CD4-positive, alpha-beta T cell (primary cell): ENCODE data around the gene CREB3L1. TPM values are rescaled to one million over a fixed set of nuclear protein-coding genes. Genes with fewer than 3 reads are reported as not detected.

Source experiments
- ATAC-seq: fragments of 200-7000 bp; cut with Tn5 transposase; one replicate; pipeline ENCODE4 v1.10.0; 2022; ENCODE audit warnings: mild to moderate bottlenecking; ENCODE audit not compliant: poor library complexity
- CTCF ChIA-PET: fragments of 350-600 bp; sonication (Branson Sonifier 250); formaldehyde crosslinking; loops from one replicate; lab custom pipeline; 2021; ENCODE audit warnings: antibody characterized with exemption, inconsistent platforms; lab: Charles Lee
- POLR2A ChIA-PET: fragments of 350-600 bp; sonication (Branson Sonifier 250); formaldehyde crosslinking; loops from one replicate; lab custom pipeline; 2021; ENCODE audit warnings: antibody characterized with exemption, inconsistent platforms; lab: Charles Lee
- DNase-seq, 14 experiments: peaks; one replicate each; pipeline ENCODE4 v3.0.0-alpha.2; 2013 to 2020; ENCODE audit warnings: mixed read lengths in 2 of 14
- H3K27ac ChIP-seq, 2 donors: one replicate each; pipeline versions ENCODE4 v1.5.1 to v1.7.0; 2013; ENCODE audit warnings: low read length in 2 of 2, low read depth in 1 of 2, mild to moderate bottlenecking in 1 of 2
- H3K27me3 ChIP-seq, 2 experiments: 1 replicate in 1 of 2; 2 replicates in 1 of 2; pipeline versions ENCODE4 v1.6.1 to v1.7.0; 2013; ENCODE audit warnings: low read length in 2 of 2, control low read depth in 1 of 2, mild to moderate bottlenecking in 1 of 2, moderate library complexity in 1 of 2; ENCODE audit not compliant: insufficient read depth in 2 of 2, control insufficient read depth in 1 of 2
- H3K36me3 ChIP-seq: one replicate; pipeline ENCODE4 v1.6.1; 2013; ENCODE audit warnings: low read length, control low read depth; ENCODE audit not compliant: insufficient read depth
- H3K4me1 ChIP-seq: one replicate; pipeline ENCODE4 v1.6.1; 2013; ENCODE audit warnings: low read length, control low read depth; ENCODE audit not compliant: insufficient read depth
- H3K4me3 ChIP-seq: one replicate; pipeline ENCODE4 v1.5.1; 2013; ENCODE audit warnings: mild to moderate bottlenecking, low read length, moderate library complexity
- H3K9me3 ChIP-seq, 2 experiments: 1 replicate in 1 of 2; 2 replicates in 1 of 2; pipeline versions ENCODE4 v1.6.1 to v1.7.0; 2013; ENCODE audit warnings: low read length in 2 of 2, mild to moderate bottlenecking in 2 of 2, control low read depth in 1 of 2, moderate library complexity in 1 of 2; ENCODE audit not compliant: control insufficient read depth in 1 of 2, insufficient read depth in 1 of 2
- H3K27ac Mint-ChIP-seq: one replicate; pipeline ENCODE4 v1.8.0; 2020; ENCODE audit warnings: mixed read lengths
- H3K27me3 Mint-ChIP-seq: one replicate; pipeline ENCODE4 v1.8.0; 2021; ENCODE audit warnings: mixed read lengths
- H3K36me3 Mint-ChIP-seq: one replicate; pipeline ENCODE4 v1.8.0; 2021; ENCODE audit warnings: low read depth, mixed read lengths
- H3K4me1 Mint-ChIP-seq: one replicate; pipeline ENCODE4 v1.8.0; 2021; ENCODE audit warnings: low read depth, mixed read lengths
- H3K4me3 Mint-ChIP-seq: one replicate; pipeline ENCODE4 v1.8.0; 2020; ENCODE audit warnings: mild to moderate bottlenecking, mixed read lengths
- H3K9me3 Mint-ChIP-seq: one replicate; pipeline ENCODE4 v1.8.0; 2020; ENCODE audit warnings: mixed read lengths
- CTCF ChIP-seq: fragments of 200-600 bp; IDR thresholded peaks from one replicate; pipeline ENCODE4 v1.8.0; 2022; ENCODE audit warnings: antibody characterized with exemption, mild to moderate bottlenecking
- intact Hi-C, 2 experiments: fragments of 100-400 bp; cut with DNase I in 1 of 2; cut with micrococcal nuclease in 1 of 2; formaldehyde crosslinking; loops; one replicate each; pipeline versions ENCODE4 v1.15.1 to v1.9.0; 2023 to 2025; cut with DNase I, micrococcal nuclease
- total RNA-seq, 174 experiments: library from RNA in 2 of 174; stranded (reverse) in 2 of 174; gene quantifications; one replicate each; pipeline ENCODE4 v1.2.3 and lab custom pipeline; 2021 to 2026

Gene CREB3L1
- total RNA-seq, 2 experiments from 2014 or later: not detected

GRCh38 chr11:46251954-46252353 is 25.5 kb upstream of the CREB3L1 start:
- CTCF ChIA-PET: no interaction called here

DNA sequence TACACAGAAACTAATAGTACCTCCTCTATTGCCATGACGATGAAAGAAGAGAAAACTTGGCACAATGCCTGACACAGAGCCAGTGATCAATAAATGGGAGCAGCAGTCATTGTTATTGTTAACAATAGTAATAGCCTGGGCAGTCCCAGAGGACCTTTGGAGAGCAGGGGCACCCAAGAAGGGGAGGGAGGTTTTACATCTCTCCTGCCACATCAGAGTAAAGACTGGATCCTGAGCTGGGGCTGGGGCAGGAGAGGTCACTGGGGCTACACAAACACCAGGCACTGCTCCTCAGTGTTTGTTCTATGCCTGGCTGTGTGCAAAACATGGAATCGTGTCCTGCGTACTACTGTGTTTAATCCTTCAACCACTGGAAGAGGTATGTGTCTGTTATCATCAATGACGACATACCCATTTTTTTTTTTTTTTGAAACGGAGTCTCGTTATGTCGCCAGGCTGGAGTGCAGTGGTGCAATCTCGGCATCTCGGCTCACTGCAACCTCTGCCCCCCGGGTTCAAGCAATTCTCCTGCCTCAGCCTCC is 25.0 kb upstream of the CREB3L1 start:
- H3K27me3 Mint-ChIP-seq: no peaks in the 10 kb centered on the region
- ChIA-PET POLR2A (no interaction called here), CTCF (no interaction called here)
- H3K27ac Mint-ChIP-seq: no peak overlapping the region
- TF ChIP-seq CTCF: no peak
- H3K36me3 ChIP-seq: no peaks in the 10 kb centered on the region
- ATAC-seq (no peak), DNase-seq (no peak)
- no peak overlapping the region for H3K4me3 ChIP-seq
- H3K36me3 Mint-ChIP-seq: no peaks in the 10 kb centered on the region
- intact Hi-C loops: no loop called here
- no peaks in the 10 kb centered on the region for H3K27me3 ChIP-seq
- H3K27ac ChIP-seq: no peak overlapping the region
- H3K9me3 Mint-ChIP-seq: no peaks in the 10 kb centered on the region
- H3K4me3 Mint-ChIP-seq: no peak overlapping the region
- no peaks in the 10 kb centered on the region for H3K4me1 ChIP-seq
- no peaks in the 10 kb centered on the region for H3K4me1 Mint-ChIP-seq
- no peaks in the 10 kb centered on the region for H3K9me3 ChIP-seq

More at GRCh38 chr11:46251954-46252353, 25.5 kb upstream of the CREB3L1 start:
- Histone ChIP-seq H3K27ac (no peak overlapping the region), H3K4me3 (no peak overlapping the region), H3K9me3 (no peaks in the 10 kb centered on the region), H3K27me3 (no peaks in the 10 kb centered on the region), H3K36me3 (no peaks in the 10 kb centered on the region), H3K4me1 (no peaks in the 10 kb centered on the region)
- no peak for DNase-seq
- POLR2A ChIA-PET: no interaction called here
- intact Hi-C loops: no loop called here
- Mint-ChIP-seq H3K4me3 (no peak overlapping the region), H3K4me1 (no peaks in the 10 kb centered on the region), H3K27ac (no peak overlapping the region), H3K27me3 (no peaks in the 10 kb centered on the region), H3K36me3 (no peaks in the 10 kb centered on the region), H3K9me3 (no peaks in the 10 kb centered on the region)
- ATAC-seq: no peak
- TF ChIP-seq CTCF: no peak

DNA sequence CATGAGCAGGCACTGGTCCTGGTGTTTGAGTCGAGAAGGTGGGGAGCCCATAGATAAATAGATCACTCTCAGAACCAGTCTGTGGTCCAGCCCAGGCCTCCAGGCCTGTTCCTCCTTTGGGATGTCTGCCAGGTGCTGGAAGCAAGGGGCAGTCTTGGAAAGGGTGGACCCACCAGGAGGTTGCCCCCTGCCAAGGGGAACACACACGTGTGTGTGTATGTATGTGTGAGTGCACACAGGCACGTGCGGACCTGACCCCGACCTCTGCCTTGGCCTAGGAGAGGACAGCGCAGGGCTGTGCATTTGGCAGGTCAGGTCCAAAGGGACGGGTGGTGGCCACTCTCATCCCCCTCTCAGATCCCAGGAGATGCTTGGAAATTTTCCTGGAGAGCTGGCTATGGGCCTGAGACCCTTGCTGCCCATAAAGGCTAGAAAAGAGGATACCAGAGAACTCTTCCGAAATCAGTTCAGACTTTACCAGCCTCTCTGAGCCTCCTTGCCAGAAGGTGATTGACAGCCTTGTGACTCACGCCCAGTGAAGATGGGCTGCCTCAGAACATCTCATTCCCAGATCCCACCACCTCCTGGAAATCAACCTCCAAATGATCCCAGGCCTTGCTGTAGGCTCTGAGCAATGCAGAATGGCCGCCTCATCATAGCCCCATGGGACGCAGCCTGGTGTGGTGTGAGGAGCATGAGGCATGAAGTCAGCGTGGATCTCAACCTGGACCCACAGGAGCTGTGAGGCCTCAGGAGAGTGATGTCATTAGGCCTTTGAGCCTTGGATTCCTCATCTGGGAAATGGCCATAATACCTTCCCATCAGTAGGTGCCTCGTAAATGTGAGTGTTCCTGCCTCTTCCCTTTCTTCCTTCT is 24.0 kb upstream of the CREB3L1 start:
- H3K9me3 Mint-ChIP-seq: no peaks in the 10 kb centered on the region
- H3K4me1 Mint-ChIP-seq: no peaks in the 10 kb centered on the region
- Histone ChIP-seq H3K4me1 (no peaks in the 10 kb centered on the region), H3K4me3 (no peak overlapping the region), H3K36me3 (no peaks in the 10 kb centered on the region), H3K27me3 (no peaks in the 10 kb centered on the region), H3K9me3 (no peaks in the 10 kb centered on the region), H3K27ac (no peak overlapping the region)
- no peak overlapping the region for H3K27ac Mint-ChIP-seq
- no peaks in the 10 kb centered on the region for H3K36me3 Mint-ChIP-seq
- POLR2A ChIA-PET: no interaction called here
- intact Hi-C loops: no loop called here
- ATAC-seq (no peak), DNase-seq (no peak)
- no peaks in the 10 kb centered on the region for H3K27me3 Mint-ChIP-seq
- no peak overlapping the region for H3K4me3 Mint-ChIP-seq
- no peak for TF ChIP-seq CTCF
- CTCF ChIA-PET: no interaction called here
